Measurements from ENCODE around the gene SMARCAL1.
A peak's percentile ranks its signal among the peaks of the same experiment; 100 is the strongest.

The SMARCAL1 gene

DNA sequence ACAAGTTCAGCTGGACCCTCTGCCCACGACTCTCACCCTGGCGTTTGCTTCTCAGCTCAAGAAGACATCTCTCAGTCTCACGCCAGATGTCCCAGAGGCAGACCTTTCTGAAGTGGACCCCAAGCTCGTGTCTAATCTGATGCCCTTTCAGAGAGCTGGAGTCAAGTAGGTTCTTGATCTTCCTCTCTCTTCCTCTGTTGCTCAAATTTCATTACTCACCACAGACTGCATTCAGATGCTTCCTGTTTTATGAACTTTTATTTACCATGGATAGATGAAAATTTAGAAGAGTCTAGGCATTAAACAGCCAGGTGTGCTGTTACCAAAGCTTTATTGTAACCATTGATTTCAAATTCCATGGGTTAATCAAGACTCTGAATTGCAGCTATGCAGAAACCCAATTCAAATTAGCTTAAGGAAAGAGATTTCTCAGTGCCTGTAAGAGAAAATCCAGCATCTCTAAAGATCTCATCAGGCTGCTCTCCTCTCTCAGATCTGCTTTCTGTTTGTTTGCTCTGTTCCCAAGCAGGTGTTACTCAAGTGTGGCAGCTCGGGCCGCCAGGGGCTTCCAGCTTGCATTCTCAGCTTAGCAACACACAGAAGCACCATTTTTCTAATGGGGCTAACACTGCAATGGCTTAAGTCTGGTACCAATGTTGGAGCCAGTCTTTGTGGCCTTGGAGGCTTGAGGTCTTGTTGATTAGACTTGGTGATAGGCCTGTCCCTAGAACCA lies 16.5 kb downstream of the SMARCAL1 start:
- no peak for DNase-seq (ENCODE audit: low read depth)

DNA sequence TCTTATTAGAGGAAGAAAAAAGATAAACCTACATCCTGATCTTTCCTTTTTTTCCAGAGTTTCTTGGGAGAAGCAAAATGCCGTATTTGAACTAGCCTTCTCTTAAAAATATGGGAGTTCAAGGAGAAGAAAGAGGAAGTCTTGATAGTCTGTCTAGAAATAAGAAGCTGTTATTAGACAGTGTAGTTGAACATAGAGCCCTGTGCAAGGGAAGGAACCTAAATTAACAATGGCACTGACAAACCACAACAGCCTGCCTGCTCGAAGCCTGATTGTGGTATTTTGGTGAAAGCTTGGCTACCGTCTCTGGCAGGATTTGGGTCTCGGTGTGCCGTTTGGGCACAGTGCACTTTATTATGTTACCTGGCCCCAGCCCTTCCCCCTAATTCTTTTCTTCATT lies 17.1 kb downstream of the SMARCAL1 start:
- DNase-seq (ENCODE audit: low read depth): no peak

DNA sequence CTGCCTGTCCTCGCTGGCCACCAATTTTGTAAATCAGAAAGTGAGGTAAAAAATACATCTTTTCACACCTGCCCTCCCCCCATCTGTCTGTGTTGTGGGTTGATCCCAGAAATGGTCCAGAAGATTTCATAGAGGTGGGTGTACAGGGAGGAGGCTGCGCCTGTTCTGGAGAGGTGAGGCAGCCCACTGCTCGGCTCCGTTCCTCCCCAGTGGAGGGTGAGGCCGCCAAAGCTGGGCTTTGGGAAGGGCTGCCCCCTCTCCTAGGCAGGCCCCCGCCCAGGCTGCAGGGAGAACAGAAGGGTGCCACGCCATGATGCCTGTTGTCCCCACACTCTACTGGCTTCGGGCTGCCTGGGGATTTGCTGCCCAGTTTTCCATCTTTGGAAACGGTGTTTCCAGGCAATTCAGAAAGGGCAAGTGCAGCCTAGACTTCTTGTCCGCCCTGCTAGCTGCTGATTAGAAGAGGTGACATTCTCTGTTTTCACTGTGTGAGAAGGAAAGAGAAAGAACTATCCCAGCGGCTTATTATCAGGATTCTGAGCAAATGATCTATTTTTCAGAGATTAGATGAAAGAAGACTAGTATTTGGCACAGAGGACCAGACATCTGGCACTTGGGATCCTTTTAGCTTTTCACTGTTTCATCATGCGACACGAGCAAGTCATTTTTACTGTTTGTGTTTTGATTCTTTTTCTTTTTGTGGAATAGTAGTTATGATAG lies 18.7 kb downstream of the SMARCAL1 start:
- no peak for DNase-seq (ENCODE audit: low read depth)

DNA sequence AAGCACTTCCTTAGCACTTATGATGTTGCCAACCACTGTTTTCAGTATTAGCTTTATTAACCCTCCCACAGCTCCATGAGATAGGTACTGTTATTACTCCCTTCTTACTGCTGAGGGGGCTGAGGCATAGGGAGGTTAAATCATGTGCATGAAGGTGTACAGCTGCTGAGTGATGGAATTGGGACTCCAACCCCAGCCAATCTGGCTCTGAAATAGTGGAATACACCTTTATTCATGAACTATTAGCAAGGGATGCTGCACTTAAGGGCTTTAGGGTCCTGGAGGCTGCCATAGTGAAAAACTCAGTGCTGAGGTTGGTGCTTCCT lies 19.2 kb downstream of the SMARCAL1 start:
- no peak for DNase-seq (ENCODE audit: low read depth)

DNA sequence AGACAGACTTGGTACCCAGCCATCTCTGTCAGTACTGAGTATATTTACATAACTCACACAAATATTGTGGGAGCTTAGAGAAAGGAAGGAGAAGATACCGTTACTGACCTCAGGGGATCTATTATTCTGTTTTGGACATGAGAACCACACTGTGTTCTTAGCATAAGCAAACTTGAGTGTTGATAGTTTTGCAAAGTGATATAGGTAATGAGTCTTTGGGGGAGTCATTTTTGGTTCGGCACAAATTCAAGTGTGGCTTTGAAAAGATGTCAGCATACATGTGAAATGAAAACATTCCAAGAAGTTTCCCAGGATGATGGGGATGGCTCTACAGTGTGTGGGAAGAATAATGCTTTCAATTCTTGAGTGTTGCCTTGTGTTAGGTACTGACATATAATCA lies 24.1 kb downstream of the SMARCAL1 start:
- peak; percentile 51 for DNase-seq (ENCODE audit: low read depth)

DNA sequence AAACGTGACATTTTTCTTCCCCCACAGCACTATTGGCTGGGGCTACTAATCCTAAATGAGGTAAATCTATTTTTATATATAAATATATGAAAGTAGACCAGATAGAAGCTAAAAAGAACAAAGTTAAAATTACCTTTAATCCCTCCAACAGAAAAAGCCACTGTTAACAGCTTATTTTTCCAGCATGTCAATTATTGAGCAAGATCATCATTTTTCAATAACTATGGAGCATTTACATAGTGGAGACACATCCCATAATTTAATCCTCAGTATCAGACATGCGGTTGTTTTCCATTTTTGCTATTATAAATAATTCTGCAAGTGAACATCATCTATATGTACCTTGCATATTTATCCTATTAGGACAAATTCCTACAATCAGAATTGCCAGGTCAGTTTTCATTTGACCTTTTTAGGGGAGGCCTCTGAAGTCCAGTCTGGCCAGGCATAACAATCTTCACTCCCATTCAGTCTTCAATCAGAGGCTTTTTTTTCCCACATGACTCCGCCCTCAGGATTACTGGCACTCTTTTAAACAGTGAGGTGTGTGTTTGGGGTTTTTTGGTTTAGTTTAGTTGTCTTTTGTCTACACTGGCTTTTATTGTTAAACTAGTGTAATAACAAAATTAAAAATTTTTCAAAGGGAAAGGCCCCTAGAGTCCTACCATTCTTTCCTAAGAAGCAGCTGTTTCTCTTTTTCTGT lies 29.2 kb downstream of the SMARCAL1 start:
- no peak for DNase-seq (ENCODE audit: low read depth)

DNA sequence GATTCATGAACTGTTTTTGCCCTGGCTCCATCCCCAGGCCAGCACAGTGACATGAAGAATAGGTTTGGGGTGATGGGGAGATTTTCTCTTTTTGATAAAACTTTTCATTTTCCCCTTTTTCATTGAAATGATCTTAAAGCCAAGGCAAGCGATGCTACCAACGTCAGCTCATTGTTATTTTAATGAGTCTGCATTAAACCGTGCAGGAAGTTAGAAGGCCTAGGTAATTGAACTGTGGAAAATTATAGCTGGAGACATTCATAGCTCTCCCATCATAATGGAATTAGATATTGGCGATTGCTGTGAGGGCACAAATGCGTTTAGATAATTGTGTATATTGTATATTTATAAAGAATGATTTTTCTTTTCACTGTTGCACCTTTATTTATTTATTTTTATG lies 33.2 kb downstream of the SMARCAL1 start:
- no peak for DNase-seq (ENCODE audit: low read depth)

DNA sequence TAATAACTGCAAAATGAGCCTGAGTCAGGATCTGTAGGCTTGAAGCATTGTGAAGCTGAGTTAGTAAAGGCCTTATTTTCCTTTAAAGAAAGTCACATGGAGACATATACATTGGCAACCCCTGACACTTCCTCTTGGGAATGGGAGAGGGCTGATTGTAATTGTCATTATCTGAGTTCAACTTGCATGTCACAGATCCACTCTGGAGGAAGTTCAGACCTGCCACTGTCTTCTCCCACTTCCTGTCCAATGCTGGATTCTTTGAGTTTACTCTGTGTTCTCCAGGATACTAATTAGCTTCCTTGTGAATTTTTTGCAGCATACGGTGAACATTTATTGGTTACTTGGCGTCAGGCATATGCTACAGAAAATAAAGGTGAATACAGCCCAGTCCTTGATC lies 34.1 kb downstream of the SMARCAL1 start:
- DNase-seq (ENCODE audit: low read depth): no peak

DNA sequence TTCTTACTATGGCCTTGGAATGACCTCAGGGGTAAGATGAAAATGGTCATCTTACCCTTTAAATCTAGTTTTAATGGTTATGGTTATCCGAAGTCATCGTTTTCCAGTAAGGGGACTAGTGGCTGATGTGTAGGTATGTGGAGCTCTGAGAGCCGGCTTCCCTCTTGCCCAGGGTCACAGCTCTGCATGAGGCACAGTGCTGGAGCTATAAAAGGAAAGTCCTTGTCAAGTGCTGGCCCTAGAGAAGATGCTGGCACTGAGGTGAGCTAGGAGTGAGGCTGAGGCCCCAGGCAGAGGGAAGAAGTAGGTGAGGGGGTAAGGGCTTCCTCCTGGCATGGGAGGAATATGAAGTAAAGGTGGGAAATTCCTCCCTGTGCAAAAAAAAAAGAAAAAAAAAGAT lies 35.0 kb downstream of the SMARCAL1 start:
- no peak for DNase-seq (ENCODE audit: low read depth)

DNA sequence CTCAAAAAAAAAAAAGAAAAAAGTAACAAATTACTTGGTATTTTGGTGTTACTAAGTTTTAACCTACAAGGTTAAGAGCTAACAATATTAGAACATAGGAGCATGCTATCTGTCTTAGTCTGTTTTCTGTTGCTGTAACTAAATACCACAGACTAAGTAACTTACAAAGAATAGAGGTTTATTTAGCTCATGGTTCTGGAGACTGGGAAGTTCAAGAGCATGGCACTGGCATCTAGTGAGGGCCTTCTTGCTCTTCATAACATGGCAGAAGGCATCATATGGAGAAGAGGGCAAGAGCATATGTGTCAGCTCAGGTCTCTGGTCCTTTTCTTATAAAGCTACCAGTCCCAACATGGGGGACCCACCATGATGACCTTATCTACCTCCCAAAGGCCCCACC lies 36.5 kb downstream of the SMARCAL1 start:
- DNase-seq (ENCODE audit: low read depth): no peak

DNA sequence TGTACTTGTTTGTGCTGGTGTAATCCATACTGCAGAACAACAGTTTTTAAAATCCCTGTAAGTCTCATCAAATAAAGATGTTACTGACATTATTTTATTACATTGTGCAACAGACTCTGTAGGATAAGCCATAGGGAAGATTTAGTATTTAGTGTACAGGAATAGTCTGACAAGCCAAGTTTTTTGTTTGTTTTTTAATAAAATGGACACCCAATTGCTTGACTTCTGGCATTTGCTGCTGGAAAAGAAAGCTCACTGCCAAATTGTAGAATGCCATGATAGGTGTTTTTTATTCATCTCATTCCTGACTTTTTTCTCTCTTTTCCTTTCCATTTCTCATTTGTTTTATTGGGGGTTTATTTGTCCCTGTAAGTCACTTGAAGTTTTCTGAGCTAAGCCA lies 38.1 kb downstream of the SMARCAL1 start:
- no peak for DNase-seq (ENCODE audit: low read depth)

DNA sequence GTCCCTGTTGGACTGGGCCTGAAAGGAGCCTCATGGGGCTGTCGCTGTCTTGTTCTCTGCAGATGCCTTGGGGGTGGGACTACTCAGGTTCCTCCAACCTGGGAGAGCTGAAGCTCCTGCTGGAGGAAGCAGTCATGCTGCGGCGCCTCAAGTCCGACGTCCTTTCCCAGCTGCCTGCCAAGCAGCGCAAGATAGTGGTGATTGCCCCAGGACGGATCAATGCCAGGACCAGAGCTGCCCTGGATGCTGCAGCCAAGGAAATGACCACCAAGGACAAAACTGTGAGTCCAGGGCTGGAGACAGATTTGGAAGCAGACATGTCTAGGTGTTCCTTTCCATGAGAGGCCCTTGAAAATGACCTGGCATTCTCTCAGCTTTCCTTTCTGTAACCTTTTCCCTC lies 38.5 kb downstream of the SMARCAL1 start:
- no peak for DNase-seq (ENCODE audit: low read depth)

DNA sequence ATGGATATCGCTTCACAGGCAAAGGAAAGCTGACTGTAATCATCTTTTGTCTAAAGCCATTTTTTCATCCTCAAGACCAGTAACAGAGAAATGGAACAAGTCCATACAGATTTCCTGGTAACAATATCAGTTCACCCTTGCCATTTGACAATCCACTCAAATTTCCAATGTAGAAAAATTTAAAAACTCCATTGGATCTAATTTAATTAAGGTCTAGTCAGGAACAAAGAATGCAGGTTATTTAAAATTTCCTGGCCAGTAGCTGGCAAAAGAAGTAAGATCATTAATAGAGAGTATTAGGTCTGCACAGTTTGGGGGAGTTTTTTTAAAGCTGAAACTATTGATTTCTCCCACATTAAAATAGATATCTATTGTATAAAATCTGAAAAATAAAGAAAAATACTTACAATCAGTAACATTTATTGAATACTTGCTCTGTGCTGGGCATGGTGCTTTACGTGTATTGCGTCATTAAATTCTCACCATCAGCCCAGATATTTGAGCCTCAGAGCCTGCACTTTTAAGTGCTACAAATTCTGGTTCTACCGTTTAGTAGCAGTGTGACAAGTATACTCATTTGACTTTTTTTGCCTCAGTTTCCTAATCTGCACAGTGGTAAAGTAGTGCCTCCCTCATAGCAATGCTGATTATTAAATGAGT lies 41.8 kb downstream of the SMARCAL1 start:
- DNase-seq (ENCODE audit: low read depth): no peak

DNA sequence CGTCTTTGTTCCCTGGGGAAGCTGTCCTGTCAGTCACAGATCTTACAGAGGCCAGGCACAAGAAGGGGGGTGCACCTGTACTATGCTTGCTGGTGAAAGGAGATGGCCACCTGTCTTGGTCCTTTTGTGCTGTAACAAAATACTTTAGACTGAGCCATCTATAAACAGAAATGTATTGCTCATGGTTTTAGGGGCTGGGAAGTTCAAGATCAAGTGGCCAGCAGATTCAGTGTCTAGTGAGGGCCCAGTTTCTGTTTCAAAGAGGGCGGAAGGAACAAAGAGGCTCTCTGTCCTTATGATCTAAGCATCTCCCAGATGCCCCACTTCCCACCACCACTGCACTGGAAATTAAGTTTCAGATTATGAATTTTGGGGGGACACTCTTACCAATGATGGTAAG lies 50.9 kb downstream of the SMARCAL1 start:
- DNase-seq (ENCODE audit: low read depth): peak; percentile 32

DNA sequence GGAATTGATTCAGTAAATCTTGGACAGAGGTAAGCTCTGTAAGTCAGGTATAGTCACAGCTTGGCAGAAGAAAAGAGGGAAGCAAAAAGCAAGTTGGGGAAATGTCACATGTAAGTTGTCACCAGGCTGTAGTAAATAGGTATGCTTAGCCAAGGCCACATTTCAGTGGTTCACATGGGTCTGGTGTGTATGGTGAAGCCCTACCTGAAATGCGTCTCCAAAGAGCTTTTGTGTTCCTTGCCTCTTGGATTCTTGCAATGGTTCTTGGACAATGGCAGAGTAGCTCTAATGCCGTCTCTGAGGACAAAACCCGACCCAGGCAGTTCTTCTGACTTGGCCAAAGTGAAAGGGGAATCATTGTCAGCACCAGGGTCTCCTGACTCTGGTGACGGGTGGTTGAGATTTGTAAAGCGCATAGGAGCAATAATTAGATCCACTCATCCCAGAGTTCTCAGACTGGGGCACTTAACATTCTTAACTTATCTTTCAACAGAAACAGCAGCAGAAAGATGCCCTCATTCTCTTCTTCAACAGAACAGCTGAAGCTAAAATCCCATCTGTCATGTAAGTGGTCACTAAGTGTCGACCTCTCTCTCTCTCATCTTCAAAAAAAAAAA lies 51.9 kb downstream of the SMARCAL1 start:
- no peak for DNase-seq (ENCODE audit: low read depth)

DNA sequence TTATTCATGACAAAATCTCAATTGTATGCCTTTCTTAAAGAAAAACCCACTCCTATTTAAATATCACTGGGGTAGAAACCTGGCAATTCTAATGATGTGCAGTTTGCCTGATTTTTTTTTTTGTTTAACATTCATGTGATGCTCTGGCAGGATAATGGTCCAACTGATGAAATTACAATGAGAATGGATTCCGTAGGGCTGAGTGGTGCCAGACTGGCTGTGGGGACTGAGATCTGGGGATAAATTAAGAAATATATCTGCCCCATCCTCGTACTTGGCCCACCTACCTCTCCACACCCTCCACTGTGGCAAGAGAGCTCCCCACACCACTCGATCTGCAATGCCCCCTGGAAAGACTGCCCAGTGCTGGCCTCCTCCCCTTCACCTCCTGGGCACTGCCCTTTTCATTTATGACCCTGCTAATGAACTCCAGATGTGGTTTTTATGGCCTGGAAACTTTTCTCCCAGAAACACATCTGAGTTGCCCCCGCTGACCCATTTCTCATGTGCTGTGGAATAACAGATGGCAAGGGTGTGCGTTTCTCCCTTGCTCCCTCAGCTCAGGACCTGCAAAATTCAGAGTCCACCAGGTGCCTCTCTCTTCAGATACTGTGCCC lies 53.4 kb downstream of the SMARCAL1 start:
- DNase-seq (ENCODE audit: low read depth): no peak

DNA sequence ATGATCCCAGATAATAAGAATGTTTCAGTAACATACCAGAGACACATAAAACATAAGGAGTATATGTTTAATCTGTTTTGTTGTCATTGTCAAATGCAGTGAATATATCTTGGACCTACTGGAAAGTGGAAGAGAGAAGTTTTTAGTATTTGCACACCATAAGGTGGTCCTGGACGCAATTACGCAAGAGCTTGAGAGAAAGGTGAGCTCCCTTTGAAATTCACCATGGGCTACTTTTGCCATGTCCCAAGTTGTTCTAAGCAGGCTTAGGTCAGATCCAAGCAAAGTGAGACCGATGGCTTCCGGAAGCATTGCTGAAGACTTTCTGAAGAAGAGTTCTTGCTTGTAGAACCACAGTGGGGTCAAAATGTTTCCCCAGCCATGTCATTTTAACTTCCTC lies 55.6 kb downstream of the SMARCAL1 start:
- DNase-seq (ENCODE audit: low read depth): no peak

DNA sequence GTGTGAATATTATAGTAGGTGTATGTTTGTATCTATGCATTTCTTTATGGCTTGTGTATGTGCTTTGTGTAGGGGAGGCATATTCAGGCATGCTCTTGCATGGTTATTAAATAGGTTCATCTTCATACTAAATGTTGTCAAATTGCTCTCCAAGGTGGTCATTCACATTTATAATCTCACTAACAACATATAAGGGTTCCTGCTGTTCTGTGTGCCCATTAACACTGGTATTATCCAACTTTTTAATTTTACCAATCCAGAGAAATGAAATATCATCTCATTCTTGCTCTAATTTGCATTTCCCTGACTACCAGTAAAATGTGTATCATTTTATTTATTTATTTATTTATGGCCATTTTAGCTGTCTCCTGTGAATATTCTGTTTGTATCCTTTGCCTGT lies 57.4 kb downstream of the SMARCAL1 start:
- DNase-seq (ENCODE audit: low read depth): no peak

DNA sequence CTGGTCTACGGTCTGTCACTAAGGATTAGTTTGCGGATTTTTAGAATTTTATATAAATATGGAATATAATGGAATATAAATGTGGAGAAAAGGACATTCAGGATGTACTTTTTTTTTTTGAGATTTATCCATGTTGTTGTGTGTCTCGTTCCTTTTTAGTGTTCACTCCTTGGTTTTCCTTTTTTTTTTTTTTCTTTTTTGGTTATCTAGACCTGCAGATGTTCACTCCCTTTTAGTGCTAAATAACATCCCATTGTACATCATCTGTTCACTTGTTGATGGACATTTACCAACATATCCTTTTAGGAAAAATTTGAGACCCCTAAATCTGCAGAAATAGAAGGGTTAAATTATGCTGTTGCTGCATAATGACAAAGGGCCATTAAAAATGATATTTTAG lies 60.9 kb downstream of the SMARCAL1 start:
- no peak for DNase-seq (ENCODE audit: low read depth)

DNA sequence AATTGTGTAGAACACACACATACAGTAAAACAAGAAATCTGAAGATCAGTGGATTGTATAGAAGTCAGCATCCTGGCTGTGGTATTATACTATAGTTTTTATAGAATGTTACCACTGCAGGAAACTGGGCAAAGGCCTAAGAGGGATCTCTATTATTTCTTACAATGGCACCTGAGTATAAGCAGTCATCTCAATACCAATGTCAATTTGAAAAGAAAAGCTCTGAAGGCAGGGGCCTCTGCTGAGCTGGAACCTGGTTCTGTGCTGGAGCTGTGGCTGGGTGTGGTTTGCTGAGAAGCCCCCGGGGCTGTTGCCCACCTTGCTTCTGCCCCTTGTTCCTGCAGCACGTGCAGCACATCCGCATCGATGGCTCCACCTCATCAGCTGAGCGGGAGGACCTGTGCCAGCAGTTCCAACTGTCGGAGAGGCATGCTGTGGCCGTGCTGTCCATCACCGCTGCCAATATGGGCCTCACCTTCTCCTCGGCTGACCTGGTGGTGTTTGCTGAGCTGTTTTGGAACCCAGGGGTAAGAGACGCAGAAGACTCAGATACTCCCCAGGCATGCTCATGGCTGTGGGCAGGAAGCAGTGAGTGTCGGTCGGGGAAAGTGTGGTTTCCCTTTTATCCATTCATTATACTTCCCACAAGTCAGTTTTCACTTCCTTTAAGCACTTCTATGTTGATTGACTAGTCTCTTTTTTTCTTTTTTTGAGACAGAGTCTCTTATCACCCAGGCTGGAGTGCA lies 62.8 kb downstream of the SMARCAL1 start:
- DNase-seq (ENCODE audit: low read depth): no peak

DNA sequence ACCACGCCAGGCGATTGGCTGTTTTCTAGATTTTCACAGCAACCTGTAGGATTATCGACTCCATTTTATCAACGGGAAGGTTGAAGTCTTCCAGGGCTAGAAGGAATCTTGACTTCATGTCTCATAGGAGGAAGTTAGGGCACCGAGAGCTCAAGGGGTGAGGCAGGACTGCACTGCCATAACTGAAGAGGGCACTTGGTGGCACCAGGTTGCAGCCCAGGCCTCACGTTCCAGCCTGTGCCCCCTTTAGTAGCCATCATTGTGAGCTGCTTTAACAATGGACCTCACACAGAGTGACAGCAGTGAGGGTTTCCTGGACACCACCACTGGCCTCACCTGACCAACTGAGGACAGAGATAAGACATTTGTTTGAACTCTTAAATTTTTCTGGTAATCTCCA lies 63.5 kb downstream of the SMARCAL1 start:
- DNase-seq (ENCODE audit: low read depth): no peak
